NCI-H2196 treated with DMSO at 0.1 percent for 48 hours (cell line): ENCODE results near the gene MIDN.

ENCODE experiments used
- DNase-seq: peaks from one replicate; lab custom pipeline; 2025; ENCODE audit not compliant: unreplicated experiment; lab: John Stamatoyannopoulos, UW

Gene MIDN

DNA sequence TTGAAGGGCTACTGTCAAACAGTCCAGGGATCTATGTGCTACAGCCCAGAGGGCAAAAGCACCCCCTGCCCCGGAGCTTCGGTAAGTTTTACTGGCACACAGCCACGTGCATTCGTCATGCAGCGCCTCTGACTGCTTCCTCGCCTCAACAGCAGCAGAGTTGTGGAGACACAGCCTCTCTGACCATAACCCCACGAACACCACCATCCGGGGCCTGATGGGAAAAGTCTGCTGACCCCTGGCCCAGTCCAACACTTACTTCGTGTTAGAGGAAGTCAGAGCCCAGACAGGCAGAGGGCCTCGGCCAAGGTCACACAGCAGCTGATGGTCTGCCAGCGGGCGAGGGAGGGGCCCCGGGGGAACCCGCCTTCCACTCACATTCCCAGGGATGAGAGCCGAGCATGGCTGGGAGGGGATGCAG, 15.7 kb upstream of the MIDN start:
- DNase-seq: no peak

DNA sequence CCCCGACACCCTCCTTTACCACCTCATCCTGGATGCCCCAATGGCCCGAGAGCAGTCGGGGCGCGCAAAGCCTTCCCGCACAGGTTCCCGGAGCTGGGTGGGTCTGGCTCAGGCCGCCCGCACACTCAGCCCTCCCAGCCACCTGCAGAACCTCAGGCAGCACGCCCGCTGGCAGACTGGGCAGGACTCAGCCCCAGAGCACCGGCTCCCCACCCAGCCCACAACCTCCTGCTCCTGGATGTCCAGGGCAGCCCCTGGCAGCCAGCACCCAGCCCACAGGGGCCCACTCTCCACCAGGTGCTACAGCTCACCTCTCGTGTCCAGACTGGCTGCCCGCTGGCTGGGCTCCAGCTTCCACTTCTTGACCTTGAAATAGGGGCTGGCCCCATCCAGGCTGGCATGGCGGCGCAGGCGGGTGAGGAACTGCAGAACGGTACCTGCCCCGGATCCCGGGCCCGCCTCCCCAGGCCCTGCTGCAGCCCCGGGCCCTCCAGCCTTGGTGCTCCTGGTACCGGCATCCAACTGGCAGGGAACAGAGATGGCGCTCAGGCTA, 15.2 kb upstream of the MIDN start:
- DNase-seq: no peak

- no peak for DNase-seq
Observed at GRCh38 chr19:1234051-1234954, 14.1 kb upstream of the MIDN start.

- DNase-seq: no peak
Observed at GRCh38 chr19:1234955-1235380, 13.4 kb upstream of the MIDN start.

GRCh38 chr19:1235625-1236538, 12.5 kb upstream of the MIDN start:
- DNase-seq: no peak

GRCh38 chr19:1236576-1236975, 11.8 kb upstream of the MIDN start:
- DNase-seq: no peak

- DNase-seq: no peak
Observed at GRCh38 chr19:1237027-1237659, 11.2 kb upstream of the MIDN start.

GRCh38 chr19:1237754-1238368, 10.5 kb upstream of the MIDN start, which contains the start of gene CBARP:
Gene CBARP, minus strand, starts transcription at chr19:1238005. Its CDS starts 1,905 bp downstream, at chr19:1236100.
- DNase-seq: peak; percentile 21

GRCh38 chr19:1238369-1239303, 9.7 kb upstream of the MIDN start:
- DNase-seq: no peak

GRCh38 chr19:1239420-1239795, 9.0 kb upstream of the MIDN start:
- DNase-seq: no peak

- peak; percentile 77 for DNase-seq
Observed at GRCh38 chr19:1239796-1240737, 8.3 kb upstream of the MIDN start.

GRCh38 chr19:1240925-1241324, 7.5 kb upstream of the MIDN start:
- no peak for DNase-seq

- peak; percentile 92 for DNase-seq
Observed at GRCh38 chr19:1241417-1242095, 6.8 kb upstream of the MIDN start, which contains the start of gene ATP5F1D. Gene ATP5F1D, plus strand, starts transcription at chr19:1241751. Its CDS starts 100 bp downstream, at chr19:1241851.

DNA sequence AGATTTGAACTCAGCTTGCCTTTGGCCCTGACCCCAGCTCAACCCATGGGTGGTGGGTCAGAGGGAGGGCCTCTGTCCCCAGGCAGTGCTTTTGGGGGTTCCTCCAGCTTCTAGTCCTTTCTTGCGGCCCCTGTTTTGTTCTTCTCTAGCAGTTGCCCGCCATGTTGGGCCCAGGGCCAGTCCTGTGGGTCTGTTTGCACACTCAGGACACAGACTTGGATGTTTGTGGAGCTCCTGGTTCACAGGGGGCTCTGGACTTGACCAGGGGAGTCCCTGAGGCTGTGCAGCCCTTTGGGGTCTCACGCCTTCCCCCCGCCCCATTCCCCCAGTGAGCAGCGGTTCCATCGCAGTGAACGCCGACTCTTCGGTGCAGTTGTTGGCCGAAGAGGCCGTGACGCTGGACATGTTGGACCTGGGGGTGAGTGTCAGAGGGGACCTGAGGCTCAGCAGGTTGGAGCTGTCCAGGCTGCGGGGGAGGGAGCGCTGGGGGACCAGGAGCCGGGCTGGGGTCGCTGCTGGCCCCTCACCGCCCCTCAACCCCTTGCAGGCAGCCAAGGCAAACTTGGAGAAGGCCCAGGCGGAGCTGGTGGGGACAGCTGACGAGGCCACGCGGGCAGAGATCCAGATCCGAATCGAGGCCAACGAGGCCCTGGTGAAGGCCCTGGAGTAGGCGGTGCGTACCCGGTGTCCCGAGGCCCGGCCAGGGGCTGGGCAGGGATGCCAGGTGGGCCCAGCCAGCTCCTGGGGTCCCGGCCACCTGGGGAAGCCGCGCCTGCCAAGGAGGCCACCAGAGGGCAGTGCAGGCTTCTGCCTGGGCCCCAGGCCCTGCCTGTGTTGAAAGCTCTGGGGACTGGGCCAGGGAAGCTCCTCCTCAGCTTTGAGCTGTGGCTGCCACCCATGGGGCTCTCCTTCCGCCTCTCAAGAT, 4.4 kb upstream of the MIDN start:
- peak; percentile 81 for DNase-seq

DNA sequence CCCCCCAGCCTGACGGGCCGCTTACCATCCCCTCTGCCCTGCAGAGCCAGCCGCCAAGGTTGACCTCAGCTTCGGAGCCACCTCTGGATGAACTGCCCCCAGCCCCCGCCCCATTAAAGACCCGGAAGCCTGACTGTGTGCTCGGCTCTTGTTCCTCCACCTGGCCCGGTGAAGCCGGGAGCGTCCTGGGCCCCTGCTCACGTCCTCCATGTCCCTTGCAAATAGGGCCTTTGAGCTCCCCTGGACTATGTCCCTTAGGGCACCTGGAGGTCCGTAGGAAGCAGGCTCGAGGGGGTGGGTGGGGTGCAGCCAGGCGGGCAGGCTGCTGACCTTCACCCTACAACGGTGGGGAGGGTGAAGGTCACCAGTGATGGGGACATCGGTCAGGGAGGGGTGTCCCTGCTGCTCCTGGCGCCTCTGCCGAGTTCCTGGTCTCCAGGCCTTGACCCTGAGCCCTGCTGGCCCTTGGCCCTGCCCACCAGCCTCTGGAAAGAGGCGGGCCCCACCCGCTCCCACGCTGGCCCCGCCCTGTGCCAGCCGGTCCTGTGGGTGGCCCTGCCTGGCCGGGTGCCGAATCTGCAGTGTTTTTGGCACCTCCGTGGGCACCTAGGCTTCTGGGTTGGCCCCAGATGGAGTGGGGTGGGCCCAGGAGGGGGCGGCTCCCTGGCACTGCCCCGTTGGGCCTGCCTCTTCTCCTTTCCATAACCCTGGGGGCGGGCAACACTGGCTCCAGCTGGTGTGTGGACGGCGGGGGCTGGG, 3.5 kb upstream of the MIDN start:
- DNase-seq: no peak
